Adrenal gland (tissue), 5 donors: Measurements from ENCODE around the gene RAPGEF3.

Experiments used
- CTCF ChIP-seq, 6 experiments: fragments of 450-650 bp in 4 of 6; fragments of 200-600 bp in 2 of 6; sonication (generic) in 1 of 6; IDR thresholded peaks; 1 replicate in 5 of 6; 2 replicates in 1 of 6; pipeline versions ENCODE4 v1.5.1 to v1.8.0; 2016 to 2021; ENCODE audit warnings: antibody characterized with exemption in 6 of 6, mild to moderate bottlenecking in 2 of 6, moderate library complexity in 1 of 6
- POLR2A ChIP-seq, 2 donors: fragments of 450-650 bp; IDR thresholded peaks; one replicate each; pipeline ENCODE4 v1.6.1; 2017; ENCODE audit warnings: antibody characterized with exemption in 2 of 2, mild to moderate bottlenecking in 2 of 2, moderate library complexity in 1 of 2
- donor health status: DM: no; HTN: no; CAD: no.

- no peak for TF ChIP-seq POLR2A (IDR thresholded peaks at IDR 0.05)
- TF ChIP-seq CTCF (IDR thresholded peaks at IDR 0.05): no peak
Observed at GRCh38 chr12:47711448-47711847, 47.2 kb downstream of the RAPGEF3 start.
